BE2C (cell line): Measurements from ENCODE around the gene SPTAN1.

Source experiments
- DNase-seq: peaks from one replicate; pipeline ENCODE4 v3.0.0-alpha.2; 2020
- H3K27me3 ChIP-seq: fragments of 250-450 bp; sonication (Bioruptor Pico); 2 replicates; pipeline ENCODE4 v1.5.1; 2020; ENCODE audit warnings: mild to moderate bottlenecking
- H3K36me3 ChIP-seq: fragments of 250-450 bp; sonication (Bioruptor Pico); 2 replicates; pipeline ENCODE4 v1.5.1; 2020; ENCODE audit warnings: mild to moderate bottlenecking
- H3K4me1 ChIP-seq: fragments of 250-450 bp; sonication (Bioruptor Pico); 2 replicates; pipeline ENCODE4 v1.5.1; 2020
- H3K4me3 ChIP-seq: 2 replicates; pipeline ENCODE4 v1.5.1; 2011; ENCODE audit warnings: low read depth, low read length
- H3K9me3 ChIP-seq: fragments of 250-450 bp; sonication (Bioruptor Pico); 2 replicates; pipeline ENCODE4 v1.5.1; 2020
- CTCF ChIP-seq: IDR thresholded peaks from 2 replicates; pipeline ENCODE4 v1.5.1; 2012; ENCODE audit warnings: mild to moderate bottlenecking, low read depth, low read length

The SPTAN1 gene

GRCh38 chr9:128675382-128675781, 123.0 kb downstream of the SPTAN1 start:
- no peaks in the 10 kb centered on the region for H3K36me3 ChIP-seq
- no peaks in the 10 kb centered on the region for H3K4me1 ChIP-seq
- H3K27me3 ChIP-seq, result no peaks in the 10 kb centered on the region
- no peak for DNase-seq
- no peaks in the 10 kb centered on the region for H3K9me3 ChIP-seq
- no peak for TF ChIP-seq CTCF
- no peak overlapping the region for H3K4me3 ChIP-seq

GRCh38 chr9:128677794-128678193, 125.4 kb downstream of the SPTAN1 start:
- DNase-seq, result no peak
- Histone ChIP-seq H3K4me1 (no peaks in the 10 kb centered on the region), H3K36me3 (no peaks in the 10 kb centered on the region), H3K27me3 (no peaks in the 10 kb centered on the region), H3K4me3 (no peak overlapping the region), H3K9me3 (no peaks in the 10 kb centered on the region)
- no peak for TF ChIP-seq CTCF
